Measurements from ENCODE around the gene MFAP4.

The MFAP4 gene

DNA sequence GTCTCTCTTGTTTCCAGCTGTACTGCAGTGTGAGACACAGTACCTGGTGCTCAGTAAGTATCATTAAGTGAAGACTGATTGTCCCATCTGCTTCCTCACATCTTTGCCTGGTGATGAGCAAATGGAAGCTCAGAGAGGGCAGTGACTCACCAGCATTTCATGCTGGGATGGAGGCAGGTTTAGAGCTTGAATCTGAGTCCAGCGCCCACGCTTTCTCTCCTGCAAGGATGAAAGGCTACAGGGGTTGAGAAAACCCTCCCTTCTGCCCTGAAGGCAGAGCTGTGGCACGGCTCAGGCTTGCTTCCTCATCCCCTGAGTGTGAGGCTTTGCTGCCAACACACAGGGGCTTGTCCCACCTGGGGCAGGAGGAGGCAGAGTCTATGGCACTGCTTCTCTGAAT lies 22.5 kb upstream of the MFAP4 start:
- DNase-seq: no peak

DNA sequence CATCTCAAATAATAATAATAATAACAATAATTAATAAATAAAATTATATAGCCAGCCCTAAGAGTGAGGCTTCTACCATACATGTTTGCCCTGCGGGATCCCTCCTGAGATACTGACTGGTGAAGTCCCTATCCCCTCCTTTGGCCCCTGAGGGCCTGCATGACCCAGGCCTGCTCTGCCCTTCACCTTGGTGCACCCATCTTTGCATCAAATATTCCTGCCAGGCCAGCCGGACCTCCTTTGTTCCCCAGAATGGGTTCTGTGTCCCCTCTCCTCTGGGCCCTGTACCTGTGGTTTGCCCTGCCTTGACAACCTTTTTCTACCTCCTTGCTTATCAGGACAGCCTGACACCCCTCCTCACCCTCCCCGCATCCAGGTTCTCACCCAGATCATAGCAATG lies 22.1 kb upstream of the MFAP4 start:
- no peak for DNase-seq

DNA sequence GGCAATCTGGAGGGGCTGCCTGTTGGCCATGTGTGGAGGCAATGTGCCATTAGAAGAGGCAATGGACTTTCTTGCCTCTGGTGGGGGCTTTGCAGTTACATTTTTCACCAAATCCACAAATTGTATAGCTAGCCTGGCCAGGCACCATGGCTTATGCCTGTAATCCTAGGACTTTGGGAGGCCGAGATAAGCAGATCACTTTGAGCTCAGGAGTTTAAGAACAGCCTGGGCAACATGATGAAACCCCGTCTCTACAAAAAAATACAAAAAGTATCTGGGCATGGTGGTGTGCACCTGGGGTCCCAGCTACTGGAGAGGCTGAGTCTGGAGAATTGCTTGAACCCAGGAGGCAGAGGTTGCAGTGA lies 21.3 kb upstream of the MFAP4 start:
- DNase-seq: no peak

DNA sequence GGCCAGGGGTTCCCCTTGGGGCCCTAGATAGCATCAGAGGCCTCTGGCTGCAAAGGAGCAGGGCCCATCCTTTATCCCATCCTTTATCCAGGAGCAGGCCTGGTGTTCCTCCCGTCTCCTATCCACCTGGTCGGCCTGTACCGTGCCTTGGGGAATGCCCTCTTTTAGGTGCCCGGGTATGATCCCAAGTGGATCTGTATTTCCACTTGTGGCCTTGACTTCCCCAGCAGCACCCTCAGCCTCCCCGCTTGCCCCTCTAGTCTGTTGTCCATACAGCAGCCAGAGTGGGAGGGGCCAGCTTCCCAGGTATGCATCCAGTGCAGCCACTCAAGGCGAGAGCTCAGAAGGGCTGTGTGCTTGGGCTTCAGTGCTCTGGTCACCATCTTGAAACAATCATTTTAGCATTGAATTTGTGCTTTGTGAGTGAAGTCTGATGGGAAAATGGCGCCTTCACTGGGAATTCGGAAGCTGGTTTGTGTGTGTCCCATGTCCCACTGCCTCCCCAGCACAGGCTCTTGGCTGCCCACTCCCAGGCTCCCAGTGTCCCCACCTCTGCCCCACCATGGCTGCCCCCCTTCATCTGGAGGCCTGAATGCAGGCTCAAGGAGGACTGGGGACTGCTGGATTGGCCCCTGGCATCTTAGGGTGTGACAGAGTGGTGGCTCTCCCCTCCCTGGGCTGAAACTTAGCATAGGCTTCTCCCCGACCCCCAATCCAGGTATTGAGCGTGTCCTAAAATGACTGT lies 20.8 kb upstream of the MFAP4 start:
- DNase-seq: no peak

DNA sequence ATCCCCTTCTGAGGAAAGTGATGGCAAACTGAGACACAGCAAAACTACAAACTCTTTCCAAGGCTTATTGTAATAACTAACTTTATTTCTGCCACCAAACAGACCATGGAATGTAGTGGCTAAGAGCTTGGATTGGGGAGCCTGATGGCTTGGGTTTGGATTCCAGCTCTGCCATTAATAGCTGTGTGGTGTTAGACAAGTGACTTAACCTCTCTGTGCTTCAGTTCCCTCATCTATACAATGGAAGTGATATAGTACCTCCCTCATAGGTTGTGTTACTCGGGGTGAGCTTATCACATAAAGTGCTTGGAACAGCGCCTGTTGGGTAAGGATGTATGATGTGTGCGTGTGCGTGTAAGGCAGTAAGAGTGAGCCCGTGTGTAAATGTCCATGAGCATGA lies 18.1 kb upstream of the MFAP4 start:
- no peak for DNase-seq

DNA sequence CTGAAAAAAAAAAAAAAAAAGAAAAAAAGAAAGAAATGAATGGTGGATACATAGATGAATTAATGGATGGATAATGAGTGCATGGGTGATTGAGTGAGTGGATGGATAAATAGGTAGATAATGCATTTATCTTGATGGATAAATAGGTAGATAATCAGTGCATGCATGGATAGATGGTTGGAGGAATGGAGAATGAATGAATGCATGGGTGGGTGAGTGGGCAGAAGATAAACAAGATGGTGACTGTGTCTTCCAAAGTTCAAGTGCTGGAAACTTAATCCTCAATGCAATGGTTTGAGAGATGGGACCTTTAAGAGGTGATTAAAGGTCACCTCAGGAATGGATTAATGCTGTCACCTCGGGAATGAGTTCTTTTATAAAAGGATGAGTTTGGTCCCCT lies 17.3 kb upstream of the MFAP4 start:
- no peak for DNase-seq

DNA sequence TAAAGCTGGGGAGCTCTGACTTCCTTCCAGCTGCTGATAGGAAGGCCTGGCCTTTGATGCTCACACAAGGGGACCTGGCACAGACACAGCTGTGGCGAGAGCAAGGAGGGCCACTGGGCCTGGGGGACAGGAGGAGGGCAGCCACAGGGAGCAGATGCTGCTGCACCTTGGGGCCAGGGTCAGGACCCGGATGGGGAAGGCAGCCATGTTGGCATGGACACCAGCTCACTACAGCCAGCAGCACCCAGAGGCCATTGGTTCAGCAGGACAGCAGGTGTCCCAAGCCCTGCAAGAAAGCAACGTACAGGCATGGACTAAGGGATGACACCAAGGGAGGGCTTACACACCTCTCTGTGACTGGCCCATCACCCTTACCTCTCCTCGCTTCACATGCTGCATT lies 16.0 kb upstream of the MFAP4 start:
- DNase-seq: no peak

DNA sequence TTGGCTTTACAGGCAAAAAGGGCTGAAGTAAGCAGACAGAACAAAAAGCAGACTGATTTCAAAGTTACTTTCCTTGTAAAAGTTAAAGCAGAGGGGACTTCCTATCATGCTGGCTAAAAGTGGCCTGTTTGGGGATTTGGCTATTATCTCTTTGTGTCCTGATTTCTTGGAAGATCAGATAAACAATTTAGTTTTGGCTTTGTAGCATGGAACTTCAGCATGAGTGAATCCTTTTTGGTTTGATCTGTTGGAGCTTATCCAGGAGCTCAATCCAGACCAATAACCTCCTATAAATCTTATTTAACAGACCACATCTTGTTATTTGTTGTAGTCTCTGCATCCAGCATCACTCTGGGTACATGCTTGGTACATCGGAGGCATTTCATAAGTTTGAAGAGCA lies 15.2 kb upstream of the MFAP4 start:
- no peak for DNase-seq

DNA sequence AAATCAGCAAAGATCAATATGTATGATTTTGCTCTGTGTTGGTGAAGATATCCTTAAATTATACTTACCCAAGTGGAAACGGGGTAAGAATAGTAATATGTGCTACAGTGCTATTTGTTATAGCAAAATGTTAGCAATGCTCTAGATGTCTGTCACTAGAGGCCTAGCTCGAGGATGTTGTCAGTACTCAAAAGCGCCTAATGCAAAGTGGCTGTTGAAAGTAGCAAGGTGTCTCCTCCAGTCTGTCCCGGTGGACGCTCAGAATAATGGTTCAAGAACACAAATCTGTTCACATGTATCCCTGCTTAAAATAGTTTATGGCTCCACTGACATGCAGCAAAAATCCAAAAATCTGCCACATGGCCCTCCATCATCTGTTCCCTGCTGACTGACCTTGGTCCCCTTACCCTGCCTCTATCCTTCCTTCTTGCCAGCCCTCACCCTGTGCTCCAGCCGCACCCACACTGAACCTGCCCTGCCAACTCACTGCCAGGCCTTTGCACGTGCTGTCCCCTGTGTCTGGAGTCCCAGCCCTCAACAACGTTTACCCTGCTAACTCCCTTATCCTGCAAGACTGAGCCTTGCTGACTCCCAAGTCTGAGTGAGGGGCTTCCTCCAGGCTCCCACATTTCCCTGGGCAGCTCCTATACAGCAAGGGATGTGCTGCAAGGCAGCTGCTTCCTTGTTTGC lies 14.5 kb upstream of the MFAP4 start:
- DNase-seq: no peak

DNA sequence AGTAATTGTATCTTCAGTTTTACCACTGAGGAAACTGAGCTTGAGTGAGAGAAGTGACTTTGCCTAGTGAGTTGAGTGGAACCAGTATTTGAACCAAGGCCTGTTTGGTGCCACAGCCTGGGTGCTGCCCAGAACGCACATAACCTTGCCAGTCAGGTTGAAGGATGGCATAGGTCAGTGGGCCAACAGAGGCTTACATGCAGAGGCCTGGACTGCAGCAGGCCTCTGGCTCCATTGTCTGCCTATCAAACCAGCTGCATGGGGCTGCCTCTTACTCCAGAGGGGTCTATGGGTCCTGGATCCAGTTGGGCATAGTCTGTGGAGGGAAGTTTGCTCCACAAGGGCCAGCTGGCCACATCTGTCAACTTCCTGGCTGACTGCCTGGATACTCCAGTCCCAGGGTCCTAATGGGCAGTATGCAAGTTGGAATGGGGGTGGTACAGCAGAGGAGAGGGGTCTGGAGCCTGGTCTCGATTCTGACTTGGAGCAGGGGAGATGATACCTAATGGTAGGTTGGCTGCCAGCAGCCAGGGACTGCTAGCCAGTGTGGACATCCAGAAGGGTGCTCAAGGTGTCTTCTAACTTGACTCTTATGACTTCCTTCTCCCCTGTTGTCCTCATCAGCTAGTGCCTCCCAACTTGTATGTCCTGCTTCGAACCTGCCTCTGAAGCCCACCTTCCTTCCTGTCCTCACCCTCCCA lies 12.9 kb upstream of the MFAP4 start:
- no peak for DNase-seq

DNA sequence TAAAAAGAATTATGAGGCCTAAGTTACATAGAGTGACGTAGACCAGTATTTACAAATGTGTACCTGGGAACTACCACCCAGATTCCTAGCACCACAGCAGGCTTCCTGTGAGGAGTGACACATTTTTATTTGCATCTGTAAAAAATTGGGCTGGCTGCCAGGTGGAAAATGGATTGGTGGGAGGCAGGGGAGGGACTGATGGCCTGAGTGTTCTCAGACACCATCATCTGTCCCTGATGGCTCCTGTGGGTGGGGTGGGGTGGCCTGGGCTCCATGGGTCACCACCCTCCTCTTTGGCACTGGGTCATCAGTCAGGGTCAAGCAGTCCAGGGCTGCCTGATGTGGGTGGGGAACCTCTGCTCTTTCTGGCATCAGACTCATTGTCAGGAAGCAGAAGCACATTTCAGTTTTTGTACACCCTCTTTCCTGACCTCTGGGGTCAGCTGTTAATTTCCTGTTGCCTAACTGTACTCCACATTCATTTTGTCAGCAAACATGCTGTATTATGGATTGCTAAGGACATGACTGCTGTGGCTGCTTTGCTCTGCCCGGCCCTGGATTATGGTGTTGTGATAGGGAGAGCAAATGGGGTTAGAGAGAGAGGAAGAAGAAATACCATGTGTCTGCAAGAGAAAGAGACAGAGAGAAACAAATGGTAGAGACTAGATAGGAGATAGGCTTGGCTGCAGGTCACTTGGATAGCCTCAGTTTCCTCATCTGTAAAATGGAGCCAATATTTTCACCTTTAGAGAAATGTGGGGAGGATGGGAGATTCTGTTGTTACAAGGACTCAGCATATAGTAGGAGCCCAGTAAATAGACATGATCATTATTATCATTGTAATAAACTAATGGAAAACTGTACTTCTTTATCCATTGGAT lies 11.6 kb upstream of the MFAP4 start:
- no peak for DNase-seq

DNA sequence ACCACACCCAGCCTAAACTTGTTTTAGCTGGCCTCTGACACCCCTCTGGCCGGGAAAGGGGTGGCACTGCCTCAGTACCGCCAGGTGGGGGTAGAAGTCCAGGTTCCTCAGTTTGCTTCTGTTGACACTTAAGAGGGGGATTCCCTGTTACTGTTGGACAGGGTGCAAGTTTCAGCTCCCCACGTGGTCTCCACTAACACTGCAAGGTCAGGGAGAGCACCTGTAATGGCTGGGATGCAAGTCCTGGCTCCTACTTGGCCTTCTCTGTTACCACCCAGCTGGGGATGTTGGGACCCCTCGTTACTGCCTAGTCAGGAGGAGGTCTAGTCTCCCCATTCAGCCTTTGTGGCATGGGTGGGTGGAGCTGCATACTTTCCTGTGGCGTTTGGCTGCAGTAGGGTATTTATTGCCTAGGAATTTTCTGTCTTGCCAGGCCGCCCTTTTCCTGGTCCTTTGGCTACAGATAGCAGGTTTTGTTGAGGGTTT lies 10.6 kb upstream of the MFAP4 start:
- no peak for DNase-seq

DNA sequence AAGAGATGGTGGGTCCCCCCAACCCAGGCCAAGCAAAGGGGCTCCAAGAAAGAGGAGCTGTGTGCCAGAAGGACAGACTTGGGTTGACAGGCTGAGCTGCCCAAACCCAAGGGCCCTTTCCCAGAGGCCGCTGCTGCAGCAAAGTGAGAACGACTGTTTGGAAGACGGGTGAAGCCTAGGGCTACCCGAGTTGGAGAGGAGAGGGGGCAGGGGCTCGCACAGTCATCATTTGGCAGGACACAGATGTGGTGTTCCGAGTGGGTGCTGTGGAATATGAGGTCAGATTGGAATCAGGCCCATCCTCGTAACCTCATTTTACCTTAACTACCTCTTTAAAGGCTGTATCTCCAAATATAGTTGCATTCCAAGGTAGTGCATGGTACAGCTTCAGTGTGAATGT lies 5.3 kb upstream of the MFAP4 start:
- DNase-seq: no peak

DNA sequence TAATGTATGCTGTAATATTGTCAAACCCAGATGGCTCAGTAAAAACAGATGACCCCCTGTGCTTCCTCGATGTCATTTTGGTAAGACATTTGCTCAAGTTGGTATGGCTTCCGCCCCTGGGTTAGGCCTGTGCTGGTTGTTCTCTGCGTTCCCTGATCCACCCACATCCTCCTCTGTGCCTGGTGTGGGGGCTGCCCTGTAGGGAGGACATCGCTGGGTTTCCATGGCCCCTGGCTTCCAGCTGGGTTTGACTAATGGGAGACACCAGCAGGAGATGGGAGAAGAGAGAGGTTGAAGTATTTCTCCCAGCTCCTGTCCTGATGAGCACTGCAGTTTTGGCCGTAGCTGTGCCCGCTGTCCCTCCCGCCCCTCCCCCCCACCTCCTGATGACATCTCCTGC lies 4.4 kb upstream of the MFAP4 start:
- no peak for DNase-seq

DNA sequence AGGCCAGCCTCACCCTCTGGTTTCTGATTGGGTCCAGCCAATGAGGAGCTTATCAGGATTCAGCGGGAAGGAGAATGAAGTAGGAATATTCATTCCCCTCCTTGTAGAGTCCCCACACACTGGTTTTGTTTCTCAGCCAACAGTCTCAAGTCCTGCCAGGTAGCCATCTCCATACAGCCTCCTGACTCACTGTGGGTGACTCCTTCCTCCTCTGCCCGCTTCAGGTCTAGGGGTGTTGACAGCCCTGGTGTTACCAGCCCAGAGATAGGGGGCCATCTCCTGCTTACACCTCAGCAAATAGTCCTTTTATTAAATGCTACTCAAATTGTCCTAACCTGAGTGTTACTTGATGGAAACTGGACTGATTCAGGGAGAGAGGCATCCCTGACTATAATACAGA lies 4.0 kb upstream of the MFAP4 start:
- DNase-seq: no peak

DNA sequence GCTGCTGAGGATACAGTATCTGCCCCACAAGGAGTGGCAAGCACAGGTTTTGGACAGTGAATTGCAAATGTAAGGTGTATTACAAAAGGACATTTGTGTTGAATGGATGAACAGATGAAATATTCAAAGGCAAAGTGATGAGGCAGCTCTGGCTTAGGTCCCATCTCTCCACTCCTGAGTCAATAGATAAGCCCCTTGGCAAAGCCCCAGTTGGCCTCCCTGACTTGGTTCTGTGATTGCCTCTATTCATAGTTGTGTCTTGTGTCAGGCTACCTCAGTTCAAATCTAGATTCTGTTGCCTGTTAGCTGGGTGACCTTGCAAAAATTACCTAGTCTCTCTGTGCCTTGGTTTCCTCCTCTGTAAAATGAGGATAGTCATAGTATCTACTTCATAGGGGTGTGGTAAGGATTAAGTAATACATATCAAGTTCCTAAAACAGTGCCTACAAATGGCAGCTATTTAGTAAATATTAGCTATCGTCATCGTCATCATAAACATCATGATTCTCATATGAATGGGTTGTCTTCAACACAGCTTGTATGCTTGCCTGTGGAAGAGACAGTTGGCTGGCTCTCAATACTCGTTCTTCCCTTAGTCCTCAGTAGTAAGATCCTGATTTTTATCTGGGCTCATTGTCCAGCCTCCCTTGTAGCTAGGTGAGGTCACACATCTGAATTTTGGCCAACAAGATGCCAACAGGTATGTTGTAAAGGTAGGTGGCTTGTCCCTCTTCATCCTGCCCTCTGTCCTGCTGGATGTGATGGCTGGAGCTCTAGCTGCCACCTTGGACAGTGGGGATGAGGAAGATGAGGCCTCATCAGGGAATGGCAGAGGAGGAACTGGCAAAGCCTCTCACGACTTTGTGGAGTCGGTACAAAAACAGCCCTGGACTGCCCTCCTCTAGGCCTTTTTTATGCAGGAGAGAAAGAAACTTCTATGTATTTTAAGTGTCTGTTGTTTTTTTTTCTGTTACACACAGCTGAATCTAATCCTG lies 2.1 kb upstream of the MFAP4 start:
- DNase-seq: no peak

DNA sequence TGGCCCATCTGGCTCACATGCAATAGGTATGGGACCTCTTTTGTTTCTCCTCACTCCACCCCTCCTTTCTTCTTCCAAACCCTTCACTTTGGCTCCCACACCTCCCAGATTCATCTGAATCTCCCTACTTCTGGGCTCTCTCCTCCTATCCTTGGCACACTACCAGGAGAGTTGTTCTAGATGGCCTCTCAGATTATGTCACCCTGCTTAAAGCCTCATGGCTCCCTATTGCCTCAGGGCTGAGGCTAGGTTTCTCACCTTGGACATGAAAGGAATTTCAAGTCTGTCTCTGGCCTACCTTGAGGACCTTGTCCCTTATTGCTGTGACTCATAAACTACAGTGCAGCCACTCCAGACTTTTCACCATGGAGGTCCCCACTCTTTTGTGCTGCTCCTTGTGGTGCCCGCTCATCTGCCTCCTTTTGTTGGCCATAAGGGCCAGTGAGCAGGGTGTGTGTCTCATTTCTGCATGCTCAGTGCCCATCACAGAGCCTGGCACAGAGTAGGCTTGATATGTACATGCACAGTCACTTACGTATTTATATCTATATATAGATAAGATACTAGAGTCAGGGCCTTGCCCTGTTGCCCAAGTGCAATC lies 1.0 kb upstream of the MFAP4 start:
- no peak for DNase-seq

DNA sequence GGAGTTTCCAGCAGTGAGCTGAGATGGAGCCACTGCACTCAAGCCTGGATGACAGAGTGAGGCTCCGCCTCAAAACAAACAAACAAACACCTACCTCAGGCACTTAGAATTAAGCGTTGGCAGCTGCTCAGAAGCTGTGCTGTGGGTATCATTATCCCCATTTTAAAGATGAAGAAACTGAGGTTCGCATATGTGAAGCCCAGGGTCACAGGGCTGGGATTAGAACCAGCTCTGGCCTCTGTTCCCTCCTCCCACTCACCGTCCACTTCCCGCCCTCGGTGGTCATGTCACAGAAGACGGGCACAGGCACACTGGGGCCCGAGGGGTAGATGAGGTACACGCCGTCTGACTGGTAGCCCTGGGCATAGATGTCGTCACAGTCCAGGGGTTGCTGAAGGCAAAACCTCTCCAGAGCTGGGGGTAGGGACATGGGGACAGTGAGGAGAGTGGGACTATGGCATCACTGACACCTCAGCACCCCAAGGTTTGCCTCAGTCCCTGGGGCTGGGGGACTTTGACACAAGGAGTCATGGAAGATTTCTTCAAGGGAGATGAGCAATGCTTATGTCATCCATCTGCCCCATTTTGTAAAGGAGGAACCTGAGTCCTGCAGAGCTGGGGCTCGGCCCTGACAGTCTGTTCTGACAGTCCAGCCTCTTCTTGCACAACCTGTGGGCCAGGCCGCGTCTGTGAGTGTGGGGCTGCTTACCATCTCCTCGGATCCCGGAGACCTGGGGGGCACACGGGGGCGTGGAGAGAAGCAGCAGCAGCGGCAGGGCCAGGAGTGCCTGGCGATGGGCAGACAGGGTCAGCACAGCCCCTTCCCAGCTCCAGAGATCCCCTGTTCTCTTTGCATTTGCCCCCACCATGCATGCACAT lies 700 bp downstream of the MFAP4 start:
- DNase-seq: peak; percentile 8

DNA sequence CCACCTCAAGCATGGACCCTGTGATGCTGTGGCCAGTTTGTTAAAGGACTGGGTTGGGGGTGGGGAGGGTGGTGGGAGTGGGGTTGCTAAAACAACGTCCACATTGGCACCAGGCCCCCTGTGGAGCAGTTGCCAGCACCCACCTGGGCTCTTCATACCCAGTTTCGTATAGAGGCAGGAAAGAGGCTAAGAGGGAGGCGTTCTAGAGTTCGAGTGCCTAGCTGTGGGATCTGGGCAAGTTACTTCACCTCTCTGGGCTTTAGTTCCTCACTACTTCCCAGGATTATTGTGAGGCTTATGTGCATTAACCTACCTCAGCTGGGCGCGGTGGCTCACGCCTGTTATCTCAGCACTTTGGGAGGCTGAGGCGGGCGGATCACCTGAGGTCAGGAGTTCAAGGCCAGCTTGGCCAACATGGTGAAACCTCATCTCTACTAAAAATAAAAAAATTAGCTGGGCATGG lies 1.4 kb downstream of the MFAP4 start:
- DNase-seq: no peak

DNA sequence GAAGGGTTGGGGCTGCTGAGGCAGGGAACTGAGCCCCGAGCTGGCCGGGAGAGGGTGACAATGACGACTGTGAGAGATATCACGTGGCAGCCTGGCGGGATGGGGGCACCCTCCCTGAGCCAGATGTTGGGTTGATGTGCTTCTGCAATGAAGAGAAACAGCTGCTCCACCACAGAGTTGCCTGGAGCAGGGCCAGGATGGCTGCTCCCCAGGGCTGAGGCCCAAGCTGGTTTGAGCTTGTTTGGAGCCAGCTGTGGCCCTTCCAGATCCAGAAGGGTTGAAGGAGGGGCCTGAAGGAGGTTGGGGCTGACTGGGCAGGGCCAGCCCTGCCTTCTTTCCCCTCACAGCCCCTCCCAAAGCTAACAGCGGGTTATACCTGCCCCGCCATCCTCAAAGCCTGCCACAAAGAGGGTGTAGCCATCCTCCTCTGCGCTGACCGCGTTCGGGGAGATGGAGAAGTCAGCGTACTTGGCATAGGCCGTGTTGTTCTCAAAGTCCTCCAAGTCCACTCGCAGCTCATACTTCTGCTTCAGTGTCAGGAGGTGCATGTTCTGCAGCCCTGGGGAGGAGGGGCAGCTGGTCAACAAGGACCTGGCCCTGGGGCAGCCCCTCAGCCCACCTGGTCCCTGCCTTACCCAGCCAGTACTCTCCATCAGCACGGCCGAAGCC lies 2.1 kb downstream of the MFAP4 start:
- no peak for DNase-seq
